Measurements from ENCODE around the gene UBA52.

UBA52 gene

GRCh38 chr19:18608805-18609716 lies 37.4 kb downstream of the UBA52 start:
- DNase-seq (ENCODE audit: low read depth): no peak

GRCh38 chr19:18609717-18610051 lies 38.0 kb downstream of the UBA52 start:
- DNase-seq (ENCODE audit: low read depth): no peak

- no peak for DNase-seq (ENCODE audit: low read depth)
These were observed 38.5 kb downstream of the UBA52 start for GRCh38 chr19:18610245-18610555.

- no peak for DNase-seq (ENCODE audit: low read depth)
These were observed 39.1 kb downstream of the UBA52 start for GRCh38 chr19:18610556-18611326.

- no peak for DNase-seq (ENCODE audit: low read depth)
These were observed 39.8 kb downstream of the UBA52 start for GRCh38 chr19:18611327-18612050.

- no peak for DNase-seq (ENCODE audit: low read depth)
These were observed 40.6 kb downstream of the UBA52 start for GRCh38 chr19:18612051-18612771.

GRCh38 chr19:18612772-18613588 lies 41.3 kb downstream of the UBA52 start, which contains the start of gene TMEM59L:
Gene TMEM59L (plus strand): TSS chr19:18612870. CDS start chr19:18612959, 89 bp downstream.
- DNase-seq (ENCODE audit: low read depth): no peak

GRCh38 chr19:18613589-18614234 lies 42.1 kb downstream of the UBA52 start:
- no peak for DNase-seq (ENCODE audit: low read depth)

GRCh38 chr19:18616023-18616422 lies 44.4 kb downstream of the UBA52 start:
- DNase-seq (ENCODE audit: low read depth): no peak

GRCh38 chr19:18617562-18617961 lies 45.9 kb downstream of the UBA52 start:
- no peak for DNase-seq (ENCODE audit: low read depth)

- no peak for DNase-seq (ENCODE audit: low read depth)
These were observed 46.6 kb downstream of the UBA52 start for GRCh38 chr19:18618236-18618635.

GRCh38 chr19:18620311-18620710 lies 48.7 kb downstream of the UBA52 start:
- no peak for DNase-seq (ENCODE audit: low read depth)

GRCh38 chr19:18620902-18621301 lies 49.2 kb downstream of the UBA52 start:
- DNase-seq (ENCODE audit: low read depth): no peak

- DNase-seq (ENCODE audit: low read depth): no peak
These were observed 55.2 kb downstream of the UBA52 start for GRCh38 chr19:18626906-18627305.

All from HS-5 (cell line).